HepG2 (cell line): Measurements from ENCODE around the gene DSCAM.

ENCODE experiments used
- MAF1 ChIP-seq: sonication (generic); formaldehyde crosslinking; IDR thresholded peaks from 2 replicates; pipeline ENCODE4 v1.5.0; 2020; ENCODE audit warnings: missing genetic modification reagents, borderline replicate concordance
- REST ChIP-seq, 2 experiments: IDR thresholded peaks; 2 replicates each; pipeline ENCODE4 v1.6.1; 2011 to 2012; ENCODE audit warnings: low read length in 2 of 2, borderline replicate concordance in 1 of 2, low read depth in 1 of 2, mild to moderate bottlenecking in 1 of 2, moderate library complexity in 1 of 2
- YEATS2 ChIP-seq: sonication (generic); formaldehyde crosslinking; IDR thresholded peaks from 2 replicates; pipeline ENCODE4 v1.4.0; 2020; ENCODE audit warnings: missing genetic modification reagents, borderline replicate concordance
- ZKSCAN8 ChIP-seq: IDR thresholded peaks from 2 replicates; pipeline ENCODE4 v1.6.1; 2016; ENCODE audit warnings: borderline replicate concordance, missing genetic modification reagents, missing compliant biosample characterization
- ZNF367 ChIP-seq: sonication (generic); formaldehyde crosslinking; IDR thresholded peaks from 2 replicates; pipeline ENCODE4 v1.4.0; 2020; ENCODE audit warnings: missing genetic modification reagents, borderline replicate concordance
- ZNF543 ChIP-seq: sonication (generic); formaldehyde crosslinking; IDR thresholded peaks from 2 replicates; pipeline ENCODE4 v1.4.0; 2020; ENCODE audit warnings: mild to moderate bottlenecking, missing genetic modification reagents

DNA sequence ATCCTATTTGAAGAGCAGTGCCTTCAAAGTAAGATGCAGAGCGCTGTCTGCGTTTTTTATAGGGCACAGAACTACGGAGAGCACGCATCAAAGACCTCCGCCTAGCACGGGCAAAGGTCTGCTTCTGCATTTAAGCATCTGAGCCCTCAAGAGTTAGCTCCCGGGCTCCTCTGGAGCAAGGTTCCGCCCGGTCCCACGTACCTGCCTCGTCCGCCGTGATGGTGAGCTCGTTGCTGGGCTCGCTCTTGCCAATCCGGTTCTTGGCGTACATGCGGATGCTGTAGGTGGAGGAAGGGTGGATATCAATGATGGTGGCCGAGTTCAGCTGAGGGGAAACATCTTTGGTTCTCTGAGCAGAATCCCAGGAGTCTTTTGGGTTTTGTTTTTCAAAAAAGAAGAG is 668.2 kb downstream of the DSCAM start:
- TF ChIP-seq MAF1 (CRISPR knock-in tag) (no peak), ZKSCAN8 (no peak), REST (IDR thresholded peaks at IDR 0.05; ENCODE audit: borderline replicate concordance in 1 of 2, low read depth in 1 of 2, low read length in 2 of 2) (no peak), ZNF367 (no peak), YEATS2 (CRISPR knock-in tag) (no peak), ZNF543 (CRISPR knock-in tag) (no peak)
